HepG2 (cell line): ENCODE results near the gene SCAPER. TPM values are rescaled to one million over a fixed set of nuclear protein-coding genes. Genes with fewer than 3 reads are reported as not detected.

Experiments used
- CEBPG ChIP-seq: IDR thresholded peaks from 2 replicates; pipeline ENCODE4 v1.6.1; 2016
- CREBL2 ChIP-seq: sonication (generic); formaldehyde crosslinking; IDR thresholded peaks from 2 replicates; pipeline ENCODE4 v1.8.1; 2023; ENCODE audit warnings: missing genetic modification reagents, mild to moderate bottlenecking, borderline replicate concordance
- DNMT1 ChIP-seq: sonication (generic); formaldehyde crosslinking; IDR thresholded peaks from 2 replicates; pipeline ENCODE4 v1.5.1; 2020; ENCODE audit warnings: mild to moderate bottlenecking, missing genetic modification reagents
- FIP1L1 ChIP-seq: fragments of 200-400 bp; formaldehyde crosslinking; IDR thresholded peaks from 2 replicates; pipeline ENCODE4 v1.6.1; 2018; ENCODE audit warnings: low read depth, mild to moderate bottlenecking, low read length, moderate library complexity, borderline replicate concordance; ENCODE audit not compliant: insufficient read depth
- GATAD1 ChIP-seq: IDR thresholded peaks from 2 replicates; pipeline ENCODE4 v1.6.1; 2016; ENCODE audit warnings: missing genetic modification reagents, missing compliant biosample characterization
- GTF3A ChIP-seq: sonication (generic); formaldehyde crosslinking; conservative IDR thresholded peaks from 2 replicates; pipeline ENCODE4 v1.4.0; 2020; ENCODE audit warnings: mild to moderate bottlenecking, missing genetic modification reagents
- HOXA7 ChIP-seq: sonication (generic); formaldehyde crosslinking; IDR thresholded peaks from 2 replicates; pipeline ENCODE4 v1.8.1; 2022; ENCODE audit warnings: mild to moderate bottlenecking, missing genetic modification reagents, moderate library complexity
- IRF2 ChIP-seq: IDR thresholded peaks from 2 replicates; pipeline ENCODE4 v1.6.1; 2018; ENCODE audit warnings: missing genetic modification reagents, missing compliant biosample characterization
- KLF13 ChIP-seq: sonication (generic); formaldehyde crosslinking; IDR thresholded peaks from 2 replicates; pipeline ENCODE4 v1.4.0; 2020; ENCODE audit warnings: mild to moderate bottlenecking, missing genetic modification reagents
- NCOA1 ChIP-seq: sonication (generic); formaldehyde crosslinking; IDR thresholded peaks from 2 replicates; pipeline ENCODE4 v1.9.0; 2021; ENCODE audit warnings: missing genetic modification reagents
- NKX3-1 ChIP-seq: sonication (generic); formaldehyde crosslinking; IDR thresholded peaks from 2 replicates; pipeline ENCODE4 v1.5.0; 2020; ENCODE audit warnings: missing genetic modification reagents
- ONECUT2 ChIP-seq: sonication (generic); formaldehyde crosslinking; IDR thresholded peaks from 2 replicates; pipeline ENCODE4 v1.4.0; 2020; ENCODE audit warnings: missing genetic modification reagents
- ZBTB7A ChIP-seq: sonication (generic); formaldehyde crosslinking; IDR thresholded peaks from 2 replicates; pipeline ENCODE4 v1.8.0; 2022; ENCODE audit warnings: mild to moderate bottlenecking, missing genetic modification reagents
- ZNF34 ChIP-seq: sonication (generic); formaldehyde crosslinking; IDR thresholded peaks from 2 replicates; pipeline ENCODE4 v1.4.0; 2020; ENCODE audit warnings: mild to moderate bottlenecking, missing genetic modification reagents, borderline replicate concordance
- ZNF512B ChIP-seq: sonication (generic); formaldehyde crosslinking; IDR thresholded peaks from 2 replicates; pipeline ENCODE4 v1.5.1; 2020; ENCODE audit warnings: missing genetic modification reagents, mild to moderate bottlenecking, borderline replicate concordance
- ZNF616 ChIP-seq: sonication (generic); formaldehyde crosslinking; IDR thresholded peaks from 2 replicates; pipeline ENCODE4 v1.5.0; 2020; ENCODE audit warnings: low read depth, mild to moderate bottlenecking, missing genetic modification reagents
- ZNF639 ChIP-seq: conservative IDR thresholded peaks from 2 replicates; pipeline ENCODE4 v1.6.1; 2018; ENCODE audit warnings: missing genetic modification reagents
- ZNF747 ChIP-seq: sonication (generic); formaldehyde crosslinking; IDR thresholded peaks from 2 replicates; pipeline ENCODE4 v1.8.1; 2023; ENCODE audit warnings: missing genetic modification reagents, mild to moderate bottlenecking, borderline replicate concordance
- polyA plus RNA-seq, 8 experiments: library from polyadenylated mRNA; depleted of rRNA in 3 of 8; stranded (reverse) in 7 of 8; unstranded in 1 of 8; fragments of >200 nt; fragmentation: Illumina TruSeq in 4 of 8; extraction: Trizol in 4 of 8; gene quantifications; 2 replicates each; pipeline versions ENCODE4 v1.2.1 to v1.2.3, GENCODE V29; 2011 to 2016; ENCODE audit warnings: low read depth in 4 of 8, missing spikeins in 1 of 8, mixed read lengths in 1 of 8; ENCODE audit not compliant: insufficient read depth in 1 of 8
- total RNA-seq, 5 experiments: library from RNA; depleted of rRNA; stranded (reverse); fragments of >200 nt; fragmentation: Illumina TruSeq; extraction: Trizol; gene quantifications; 2 replicates each; pipeline ENCODE4 v1.2.3, GENCODE V29; 2016; ENCODE audit warnings: low read depth in 1 of 5
- TF ChIP-seq, protein P1 (sequence below): fragments of 450-650 bp; IDR thresholded peaks from 2 replicates; pipeline ENCODE4 v1.6.1; 2017
- TF ChIP-seq, protein P2 (sequence below): sonication (generic); formaldehyde crosslinking; IDR thresholded peaks from 2 replicates; pipeline ENCODE4 v1.4.0; 2020; ENCODE audit warnings: missing genetic modification reagents

Gene SCAPER
- total and polyA plus RNA-seq, 2 of the 13 experiments (the other 11 are each of a cell fraction or from before 2014, with no cell fraction given), result 4.3 to 10.5 TPM

DNA sequence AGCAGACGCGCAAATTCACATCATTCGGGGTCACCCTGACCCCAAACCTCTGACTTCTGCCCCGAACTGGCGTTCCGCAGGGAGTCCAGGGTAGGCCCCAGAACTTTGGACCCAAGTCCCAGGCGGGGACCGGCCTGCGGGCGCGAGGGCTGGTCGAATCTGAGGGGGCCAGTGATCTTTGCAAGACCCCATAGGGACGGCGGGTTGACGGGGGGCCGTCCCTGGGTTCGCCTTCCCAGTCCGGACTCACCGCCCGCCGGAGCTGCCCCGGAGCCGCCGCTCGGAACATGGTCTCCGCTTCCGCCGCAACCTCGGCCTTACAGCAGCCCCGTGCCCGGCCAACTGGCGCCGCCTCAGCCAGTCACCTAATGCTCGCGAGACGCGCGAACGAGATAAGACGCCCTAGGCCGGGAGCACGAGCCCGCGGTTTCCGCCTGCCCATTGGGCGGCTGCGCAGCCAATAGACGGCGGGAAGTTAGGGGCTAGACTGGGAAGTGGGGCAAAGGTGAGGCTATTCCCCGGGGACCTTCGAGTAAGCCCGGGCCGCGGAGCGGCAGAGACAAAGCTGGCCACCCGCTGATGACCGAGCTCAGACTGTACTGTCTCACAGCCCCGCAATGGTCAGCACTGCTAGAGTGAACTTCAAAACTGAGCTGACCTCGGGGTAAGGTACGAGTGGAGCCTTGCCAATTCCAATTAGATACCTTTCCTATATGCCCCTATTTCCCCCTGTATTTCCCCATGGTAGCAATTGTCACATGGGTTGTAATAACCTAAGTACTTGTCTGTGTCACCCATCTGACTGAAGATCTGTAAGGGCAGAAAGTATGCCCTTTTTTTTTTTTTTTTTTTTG, 593.8 kb downstream of the SCAPER start, which contains the start of gene ETFA (continued):
- TF ChIP-seq CREBL2 (CRISPR knock-in tag) (no peak), GTF3A (CRISPR knock-in tag) (no peak), NCOA1 (0 out of 2 replicates have a peak, but pooled peaks have one; percentile 39), HOXA7 (no peak), DNMT1 (CRISPR knock-in tag) (peak; percentile 48), KLF13 (CRISPR knock-in tag) (no peak), ZNF639 (peak; percentile 63; the same call in 1 of the 2 replicates), NKX3-1 (CRISPR knock-in tag) (0 out of 2 replicates have a peak, but pooled peaks have one; percentile 25), CEBPG (no peak), ZBTB7A (CRISPR knock-in tag) (no peak), ZNF747 (CRISPR knock-in tag) (peak; percentile 37; the same call in 1 of the 2 replicates), ZNF616 (0 out of 2 replicates have a peak, but pooled peaks have one; percentile 49), FIP1L1 (peak; percentile 29; the same call in 1 of the 2 replicates), ZNF34 (CRISPR knock-in tag) (no peak; the same call in 1 of the 2 replicates), GATAD1 (CRISPR knock-in tag) (peak; percentile 83), IRF2 (peak; percentile 88), ZNF512B (CRISPR knock-in tag) (no peak), ONECUT2 (CRISPR knock-in tag) (0 out of 2 replicates have a peak, but pooled peaks have one; percentile 19)
- TF ChIP-seq, protein P1, sequence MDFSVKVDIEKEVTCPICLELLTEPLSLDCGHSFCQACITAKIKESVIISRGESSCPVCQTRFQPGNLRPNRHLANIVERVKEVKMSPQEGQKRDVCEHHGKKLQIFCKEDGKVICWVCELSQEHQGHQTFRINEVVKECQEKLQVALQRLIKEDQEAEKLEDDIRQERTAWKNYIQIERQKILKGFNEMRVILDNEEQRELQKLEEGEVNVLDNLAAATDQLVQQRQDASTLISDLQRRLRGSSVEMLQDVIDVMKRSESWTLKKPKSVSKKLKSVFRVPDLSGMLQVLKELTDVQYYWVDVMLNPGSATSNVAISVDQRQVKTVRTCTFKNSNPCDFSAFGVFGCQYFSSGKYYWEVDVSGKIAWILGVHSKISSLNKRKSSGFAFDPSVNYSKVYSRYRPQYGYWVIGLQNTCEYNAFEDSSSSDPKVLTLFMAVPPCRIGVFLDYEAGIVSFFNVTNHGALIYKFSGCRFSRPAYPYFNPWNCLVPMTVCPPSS, result no peak
- TF ChIP-seq, protein P2, sequence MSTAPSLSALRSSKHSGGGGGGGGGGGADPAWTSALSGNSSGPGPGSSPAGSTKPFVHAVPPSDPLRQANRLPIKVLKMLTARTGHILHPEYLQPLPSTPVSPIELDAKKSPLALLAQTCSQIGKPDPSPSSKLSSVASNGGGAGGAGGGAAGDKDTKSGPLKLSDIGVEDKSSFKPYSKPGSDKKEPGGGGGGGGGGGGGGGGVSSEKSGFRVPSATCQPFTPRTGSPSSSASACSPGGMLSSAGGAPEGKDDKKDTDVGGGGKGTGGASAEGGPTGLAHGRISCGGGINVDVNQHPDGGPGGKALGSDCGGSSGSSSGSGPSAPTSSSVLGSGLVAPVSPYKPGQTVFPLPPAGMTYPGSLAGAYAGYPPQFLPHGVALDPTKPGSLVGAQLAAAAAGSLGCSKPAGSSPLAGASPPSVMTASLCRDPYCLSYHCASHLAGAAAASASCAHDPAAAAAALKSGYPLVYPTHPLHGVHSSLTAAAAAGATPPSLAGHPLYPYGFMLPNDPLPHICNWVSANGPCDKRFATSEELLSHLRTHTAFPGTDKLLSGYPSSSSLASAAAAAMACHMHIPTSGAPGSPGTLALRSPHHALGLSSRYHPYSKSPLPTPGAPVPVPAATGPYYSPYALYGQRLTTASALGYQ (CRISPR knock-in tag), result no peak
